Lower lobe of right lung (tissue), 2 donors: ENCODE data around the gene DLG3. TPM values are rescaled to one million over a fixed set of nuclear protein-coding genes. Genes with fewer than 3 reads are reported as not detected.

Experiments
- ATAC-seq, 2 donors: fragments of 200-7000 bp; cut with Tn5 transposase; one replicate each; pipeline ENCODE4 v1.9.1; 2020 to 2022; ENCODE audit warnings: mild to moderate bottlenecking in 2 of 2, moderate library complexity in 2 of 2
- DNase-seq: peaks from one replicate; pipeline ENCODE4 v3.0.0-alpha.2; 2020
- H3K27ac ChIP-seq: fragments of 200-600 bp; one replicate; pipeline ENCODE4 v1.8.0; 2022
- H3K27me3 ChIP-seq: fragments of 200-600 bp; one replicate; pipeline ENCODE4 v1.8.0; 2022; ENCODE audit warnings: low read depth
- H3K36me3 ChIP-seq: fragments of 200-600 bp; one replicate; pipeline ENCODE4 v1.8.0; 2022; ENCODE audit warnings: mild to moderate bottlenecking
- H3K4me1 ChIP-seq: fragments of 200-600 bp; one replicate; pipeline ENCODE4 v1.8.0; 2022
- H3K4me3 ChIP-seq: fragments of 200-600 bp; one replicate; pipeline ENCODE4 v1.8.0; 2022; ENCODE audit warnings: mild to moderate bottlenecking
- H3K9me3 ChIP-seq: fragments of 200-600 bp; one replicate; pipeline ENCODE4 v1.8.0; 2022
- CTCF ChIP-seq: fragments of 200-600 bp; IDR thresholded peaks from one replicate; pipeline ENCODE4 v1.8.0; 2022; ENCODE audit warnings: antibody characterized with exemption, mild to moderate bottlenecking
- intact Hi-C: fragments of 100-400 bp; cut with DNase I; formaldehyde crosslinking; loops from one replicate; pipeline ENCODE4 v1.11.0; 2022
- total RNA-seq: library from RNA; stranded (reverse); fragmentation: NEBNext Ultra II Directional; extraction: Animal tissue kit (Norgen Biotek cat#: 25700); gene quantifications from one replicate; pipeline ENCODE4 v1.2.1, GENCODE V29; 2021
- donor health status: DM: no; HTN: yes; CAD: no; lungs with severe emphysema.

The DLG3 gene
- total RNA-seq, 1 donor from 2014 or later = 24.1 TPM

GRCh38 chrX:70456256-70456655 is 11.6 kb downstream of the DLG3 start:
- TF ChIP-seq CTCF = no peak
- no peak for DNase-seq

DNA sequence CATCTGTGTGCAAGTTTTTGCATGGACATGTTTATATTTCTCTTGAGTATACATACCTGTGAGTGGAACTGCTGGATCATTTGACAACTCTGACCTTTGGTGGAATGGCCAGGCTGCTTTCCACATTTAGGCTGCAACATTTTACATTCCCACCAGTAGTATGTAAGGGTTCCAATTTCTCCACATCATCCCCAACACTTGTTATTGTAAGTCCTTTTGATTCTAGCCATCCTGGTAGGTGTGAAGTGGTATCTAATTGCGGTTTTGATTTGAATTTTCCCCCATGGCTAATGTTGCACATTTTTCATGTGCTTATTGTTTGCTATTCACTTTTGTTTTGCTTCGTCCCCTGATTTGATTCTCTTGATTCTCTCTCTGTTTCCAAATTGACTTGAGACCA is 16.4 kb downstream of the DLG3 start:
- no peaks in the 10 kb centered on the region for H3K4me1 ChIP-seq
- no peak for ATAC-seq
- no peak for TF ChIP-seq CTCF
- H3K27ac ChIP-seq = no peak overlapping the region
- no peaks in the 10 kb centered on the region for H3K27me3 ChIP-seq
- no peak for DNase-seq
- no peak overlapping the region for H3K4me3 ChIP-seq
- intact Hi-C loops = no loop called here
- H3K9me3 ChIP-seq = no peaks in the 10 kb centered on the region
- no peaks in the 10 kb centered on the region for H3K36me3 ChIP-seq

More at GRCh38 chrX:70456256-70456655, 11.6 kb downstream of the DLG3 start:
- intact Hi-C loops = no loop called here
- Histone ChIP-seq H3K36me3 (no peaks in the 10 kb centered on the region), H3K4me1 (no peaks in the 10 kb centered on the region), H3K27me3 (no peaks in the 10 kb centered on the region), H3K27ac (no peak overlapping the region), H3K9me3 (no peaks in the 10 kb centered on the region), H3K4me3 (peak overlapping the region; percentile 56)
- ATAC-seq = no peak

DNA sequence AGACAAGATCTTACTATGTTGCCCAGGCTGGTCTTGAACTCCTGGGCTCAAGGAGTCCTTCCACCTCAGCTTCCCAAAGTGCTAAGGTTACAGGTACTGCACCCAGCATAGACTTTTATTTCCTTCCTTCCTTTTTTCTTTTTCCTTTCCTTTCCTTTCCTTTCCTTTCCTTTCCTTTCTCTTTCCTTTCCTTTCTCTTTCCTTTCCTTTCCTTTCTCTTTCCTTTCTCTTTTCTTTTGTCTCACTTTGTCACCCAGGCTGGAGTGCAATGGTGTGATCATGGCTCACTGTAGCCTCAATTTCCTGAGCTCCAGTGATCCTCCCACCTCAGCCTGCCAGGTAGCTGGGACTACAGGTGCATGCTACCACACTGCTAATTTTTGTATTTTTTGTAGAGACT is 19.4 kb downstream of the DLG3 start:
- no peak for TF ChIP-seq CTCF
- Histone ChIP-seq H3K4me3 (no peak overlapping the region), H3K27ac (no peak overlapping the region), H3K4me1 (no peaks in the 10 kb centered on the region), H3K9me3 (no peaks in the 10 kb centered on the region), H3K36me3 (no peaks in the 10 kb centered on the region), H3K27me3 (no peaks in the 10 kb centered on the region)
- ATAC-seq = no peak
- intact Hi-C loops = no loop called here
- DNase-seq = no peak

- Histone ChIP-seq H3K4me3 (no peak overlapping the region), H3K27me3 (no peaks in the 10 kb centered on the region), H3K9me3 (no peaks in the 10 kb centered on the region), H3K36me3 (no peaks in the 10 kb centered on the region), H3K4me1 (no peaks in the 10 kb centered on the region), H3K27ac (no peak overlapping the region)
- no peak for DNase-seq
- intact Hi-C loops = no loop called here
- ATAC-seq = no peak
- no peak for TF ChIP-seq CTCF
Observed at GRCh38 chrX:70466968-70467367, 22.3 kb downstream of the DLG3 start.

DNA sequence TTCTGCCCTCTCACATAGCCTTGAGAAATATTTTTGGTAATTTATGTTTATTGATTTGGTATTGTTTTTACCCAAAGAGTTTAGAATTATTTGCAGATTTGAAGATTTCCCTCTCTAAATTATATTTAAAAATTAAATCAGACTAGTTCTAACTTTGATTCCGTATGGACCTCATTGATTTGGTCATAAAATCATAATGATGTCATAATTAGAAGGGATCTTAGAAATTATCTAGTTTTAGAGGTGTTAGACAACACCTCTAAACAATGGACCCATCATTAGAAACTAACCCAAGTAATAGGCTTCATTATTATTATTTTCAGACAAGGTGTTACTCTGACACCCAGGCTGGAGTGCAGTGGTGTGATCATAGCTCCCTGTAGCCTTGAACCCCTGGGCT is 24.1 kb downstream of the DLG3 start:
- TF ChIP-seq CTCF = no peak
- ATAC-seq = no peak
- no peak overlapping the region for H3K27ac ChIP-seq
- H3K27me3 ChIP-seq = no peaks in the 10 kb centered on the region
- intact Hi-C loops = no loop called here
- no peaks in the 10 kb centered on the region for H3K4me1 ChIP-seq
- H3K36me3 ChIP-seq = no peaks in the 10 kb centered on the region
- DNase-seq = no peak
- no peak overlapping the region for H3K4me3 ChIP-seq
- no peaks in the 10 kb centered on the region for H3K9me3 ChIP-seq

DNA sequence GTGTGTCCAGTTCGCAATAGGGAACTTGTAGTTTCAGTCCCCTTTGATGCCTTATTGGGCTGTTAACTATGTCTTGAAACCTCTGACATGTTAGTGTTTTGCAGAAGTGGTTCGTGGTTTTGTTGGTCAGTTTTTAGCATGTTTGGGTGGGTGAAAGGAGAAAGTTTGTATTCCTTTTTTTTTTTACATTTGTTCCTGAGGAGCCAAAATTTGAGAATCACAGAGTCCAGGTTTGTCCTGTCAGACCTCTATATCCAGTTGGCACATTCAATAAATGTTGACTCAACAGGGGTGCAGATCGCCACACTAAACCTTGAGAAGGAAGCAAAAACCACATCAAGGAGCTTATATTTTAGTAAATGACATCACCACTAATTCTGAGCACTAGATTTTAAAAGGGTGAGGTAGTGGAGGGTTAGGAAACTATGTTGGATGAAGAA is 26.2 kb downstream of the DLG3 start:
- DNase-seq = no peak
- H3K9me3 ChIP-seq = no peaks in the 10 kb centered on the region
- no peak overlapping the region for H3K4me3 ChIP-seq
- TF ChIP-seq CTCF = no peak
- H3K36me3 ChIP-seq = no peaks in the 10 kb centered on the region
- ATAC-seq = peak in 1 of 2 donors; percentile 62
- no peaks in the 10 kb centered on the region for H3K4me1 ChIP-seq
- H3K27ac ChIP-seq = no peak overlapping the region
- H3K27me3 ChIP-seq = no peaks in the 10 kb centered on the region
- intact Hi-C loops = no loop called here
